ENCODE results near the gene ZDHHC22.

ZDHHC22 gene

GRCh38 chr14:77157740-77158139 lies 16.1 kb upstream of the ZDHHC22 start:
- no peak for DNase-seq (ENCODE audit: low read depth, low spot score)

- DNase-seq (ENCODE audit: low read depth, low spot score), result no peak
Measured at GRCh38 chr14:77155083-77155482, 13.5 kb upstream of the ZDHHC22 start.

- no peak for DNase-seq (ENCODE audit: low read depth, low spot score)
Measured at GRCh38 chr14:77154421-77154820, 12.8 kb upstream of the ZDHHC22 start.

- DNase-seq (ENCODE audit: low read depth, low spot score), result no peak
Measured at GRCh38 chr14:77153802-77154201, 12.2 kb upstream of the ZDHHC22 start.

GRCh38 chr14:77151918-77152588 lies 10.5 kb upstream of the ZDHHC22 start:
- no peak for DNase-seq (ENCODE audit: low read depth, low spot score)

- no peak for DNase-seq (ENCODE audit: low read depth, low spot score)
Measured at GRCh38 chr14:77151245-77151644, 9.7 kb upstream of the ZDHHC22 start.

GRCh38 chr14:77148510-77149231 lies 7.1 kb upstream of the ZDHHC22 start:
- DNase-seq (ENCODE audit: low read depth, low spot score), result no peak

- no peak for DNase-seq (ENCODE audit: low read depth, low spot score)
Measured at GRCh38 chr14:77145975-77146740, 4.6 kb upstream of the ZDHHC22 start.

GRCh38 chr14:77144412-77145115 lies 3.0 kb upstream of the ZDHHC22 start:
- DNase-seq (ENCODE audit: low read depth, low spot score), result no peak

- DNase-seq (ENCODE audit: low read depth, low spot score), result no peak
Measured at GRCh38 chr14:77143071-77143470, 1.5 kb upstream of the ZDHHC22 start.

GRCh38 chr14:77142005-77142800 lies 612 bp upstream of the ZDHHC22 start:
- no peak for DNase-seq (ENCODE audit: low read depth, low spot score)

- DNase-seq (ENCODE audit: low read depth, low spot score), result no peak
Measured at GRCh38 chr14:77140359-77141213, 1.0 kb downstream of the ZDHHC22 start.

GRCh38 chr14:77139540-77140358 lies 1.8 kb downstream of the ZDHHC22 start:
- no peak for DNase-seq (ENCODE audit: low read depth, low spot score)

- no peak for DNase-seq (ENCODE audit: low read depth, low spot score)
Measured at GRCh38 chr14:77139022-77139421, 2.6 kb downstream of the ZDHHC22 start.

- DNase-seq (ENCODE audit: low read depth, low spot score), result peak; percentile 15
Measured at GRCh38 chr14:77133720-77134338, 7.8 kb downstream of the ZDHHC22 start.

- no peak for DNase-seq (ENCODE audit: low read depth, low spot score)
Measured at GRCh38 chr14:77131871-77132486, 9.6 kb downstream of the ZDHHC22 start.

- DNase-seq (ENCODE audit: low read depth, low spot score), result no peak
Measured at GRCh38 chr14:77131206-77131605, 10.4 kb downstream of the ZDHHC22 start.

GRCh38 chr14:77130386-77130785 lies 11.2 kb downstream of the ZDHHC22 start:
- no peak for DNase-seq (ENCODE audit: low read depth, low spot score)
